Breast epithelium (tissue), 4 donors: Measurements from ENCODE around the gene OVOL1. TPM values are rescaled to one million over a fixed set of nuclear protein-coding genes. Genes with fewer than 3 reads are reported as not detected.

Experiments
- DNase-seq, 2 donors: peaks; one replicate each; pipeline ENCODE4 v3.0.0-alpha.2; 2019; ENCODE audit warnings: low spot score in 2 of 2
- H3K27ac ChIP-seq, 2 donors: fragments of 200-600 bp; sonication (generic) in 1 of 2; one replicate each; pipeline ENCODE4 v1.5.1; 2016 to 2019; ENCODE audit warnings: mild to moderate bottlenecking in 1 of 2
- H3K27me3 ChIP-seq, 2 donors: fragments of 200-600 bp; sonication (generic) in 1 of 2; one replicate each; pipeline versions ENCODE4 v1.5.1 to v1.6.0; 2017 to 2019; ENCODE audit warnings: control low read depth in 1 of 2, mild to moderate bottlenecking in 1 of 2
- H3K36me3 ChIP-seq: fragments of 200-600 bp; one replicate; pipeline ENCODE4 v1.5.1; 2019
- H3K4me1 ChIP-seq, 2 donors: fragments of 200-600 bp; sonication (generic); one replicate each; pipeline ENCODE4 v1.5.1; 2016 to 2019; ENCODE audit warnings: control low read depth in 1 of 2
- H3K4me3 ChIP-seq, 3 donors: fragments of 200-600 bp; sonication (generic); 1 replicate in 2 of 3; 2 replicates in 1 of 3; pipeline ENCODE4 v1.5.1; 2016 to 2019; ENCODE audit warnings: mild to moderate bottlenecking in 3 of 3, moderate library complexity in 2 of 3
- H3K9me3 ChIP-seq, 2 donors: fragments of 200-600 bp; sonication (generic) in 1 of 2; one replicate each; pipeline ENCODE4 v1.5.1; 2016 to 2019; ENCODE audit warnings: control low read depth in 1 of 2
- CTCF ChIP-seq, 3 donors: fragments of 450-650 bp; IDR thresholded peaks; one replicate each; pipeline ENCODE4 v1.5.1; 2016 to 2017; ENCODE audit warnings: antibody characterized with exemption in 3 of 3, mild to moderate bottlenecking in 3 of 3, moderate library complexity in 3 of 3
- POLR2A ChIP-seq: fragments of 450-650 bp; IDR thresholded peaks from one replicate; pipeline ENCODE4 v1.6.1; 2016; ENCODE audit warnings: antibody characterized with exemption, mild to moderate bottlenecking, moderate library complexity
- POLR2AphosphoS5 ChIP-seq, 3 donors: sonication (generic); formaldehyde crosslinking; IDR thresholded peaks; one replicate each; pipeline ENCODE4 v1.6.1; 2017; ENCODE audit warnings: antibody characterized with exemption in 3 of 3
- intact Hi-C: fragments of 100-400 bp; cut with DNase I; formaldehyde crosslinking; loops from one replicate; pipeline ENCODE4 v1.15.1; 2023; ENCODE audit warnings: low total_unique reads
- total RNA-seq, 3 donors: library from RNA; depleted of rRNA; stranded (reverse); fragments of >200 nt; gene quantifications; one replicate each; pipeline ENCODE4 v1.1.0, GENCODE V29; 2016

OVOL1 gene
- total RNA-seq, 3 donors from 2014 or later: 3.6 to 5.1 TPM; not detected in 1

GRCh38 chr11:65791719-65792213 lies 4.9 kb downstream of the OVOL1 start:
- Histone ChIP-seq H3K9me3 (no peaks in the 10 kb centered on the region), H3K27ac (peak overlapping the region; percentile 77 to 83), H3K36me3 (no peaks in the 10 kb centered on the region), H3K27me3 (peaks cover 0 to 3% of the 10 kb centered on the region in 2 donors), H3K4me3 (peak overlapping the region in 1 of 3 donors; percentile 15), H3K4me1 (peaks cover 0 to 24% of the 10 kb centered on the region in 2 donors)
- TF ChIP-seq POLR2AphosphoS5 (IDR thresholded peaks at IDR 0.05): peak in 1 of 3 donors; percentile 34
- TF ChIP-seq POLR2A: no peak
- DNase-seq: peak in 1 of 2 donors; percentile 77
- intact Hi-C loops: no loop called here

DNA sequence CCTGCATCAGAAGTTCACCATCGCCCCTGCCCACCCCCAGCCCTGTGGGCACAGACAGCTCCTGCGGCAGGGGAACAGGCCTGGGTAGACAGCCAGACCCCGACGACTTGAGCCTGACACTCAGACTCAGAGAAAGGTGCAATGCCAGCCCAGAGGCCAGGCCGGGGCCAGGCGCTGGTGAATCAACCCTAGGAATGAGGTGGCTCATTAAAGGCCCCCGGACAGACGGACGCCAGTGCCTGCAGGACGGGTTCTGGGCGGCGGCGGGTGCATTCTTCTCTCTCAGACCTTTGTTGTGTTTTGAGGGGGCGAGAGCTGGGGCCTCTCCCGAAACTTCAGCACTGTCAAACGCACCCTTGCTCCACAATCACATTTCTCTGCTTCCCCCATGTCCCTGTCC lies 5.6 kb downstream of the OVOL1 start:
- no peaks in the 10 kb centered on the region for H3K36me3 ChIP-seq
- no peak for DNase-seq
- no peaks in the 10 kb centered on the region for H3K9me3 ChIP-seq
- H3K27ac ChIP-seq: peak overlapping the region; percentile 77 to 83
- intact Hi-C loops: no loop called here
- TF ChIP-seq POLR2A: no peak
- peaks cover 0 to 24% of the 10 kb centered on the region in 2 donors for H3K4me1 ChIP-seq
- H3K27me3 ChIP-seq: no peaks in the 10 kb centered on the region
- H3K4me3 ChIP-seq: no peak overlapping the region

GRCh38 chr11:65793144-65793581 lies 6.3 kb downstream of the OVOL1 start:
- intact Hi-C loops: no loop called here
- no peak for TF ChIP-seq POLR2AphosphoS5 (IDR thresholded peaks at IDR 0.05)
- TF ChIP-seq POLR2A: no peak
- TF ChIP-seq CTCF (IDR thresholded peaks at IDR 0.05): no peak
- Histone ChIP-seq H3K9me3 (no peaks in the 10 kb centered on the region), H3K4me3 (no peak overlapping the region), H3K4me1 (peaks cover 0 to 24% of the 10 kb centered on the region in 2 donors), H3K36me3 (no peaks in the 10 kb centered on the region), H3K27ac (peak overlapping the region; percentile 77 to 83), H3K27me3 (no peaks in the 10 kb centered on the region)
- peak; percentile 87 to 89 for DNase-seq

DNA sequence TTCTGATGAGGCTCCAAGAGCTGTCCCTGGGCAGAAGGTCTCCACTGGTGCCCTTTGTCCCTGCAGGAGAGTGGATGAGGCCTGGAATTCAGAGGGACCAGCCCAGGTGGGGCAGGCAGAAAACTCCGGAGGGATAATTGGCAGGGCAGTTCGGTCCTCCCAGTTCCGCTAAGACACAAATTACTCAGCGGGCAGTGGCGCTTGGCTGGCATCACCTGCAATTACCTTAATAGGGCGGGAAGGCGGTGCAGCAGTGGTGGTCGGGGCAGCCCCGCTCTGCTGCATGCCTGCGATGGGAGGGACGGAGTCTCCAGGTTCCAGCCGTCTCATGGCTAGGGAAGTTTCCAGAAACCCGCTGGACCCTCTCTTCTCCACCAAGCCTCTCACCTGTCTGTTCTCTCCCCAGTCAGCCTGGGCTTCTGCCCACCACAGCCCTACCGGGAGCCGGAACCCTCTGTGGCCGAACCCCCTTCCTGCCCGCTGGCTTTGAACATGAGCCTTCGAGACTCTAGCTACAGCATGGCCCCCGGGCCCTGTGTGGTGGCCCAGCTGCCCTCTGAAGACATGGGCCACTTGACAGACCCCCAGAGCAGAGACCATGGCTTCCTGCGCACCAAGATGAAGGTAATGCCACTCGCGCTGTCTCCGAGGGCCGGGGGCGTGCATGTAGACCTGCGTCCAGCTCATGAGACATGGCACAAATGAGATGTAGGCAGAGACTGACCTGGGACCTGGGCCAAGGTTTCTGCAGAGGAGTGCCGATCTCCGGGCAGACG lies 7.0 kb downstream of the OVOL1 start:
- no peak for DNase-seq

GRCh38 chr11:65794570-65795510 lies 8.0 kb downstream of the OVOL1 start:
- no peaks in the 10 kb centered on the region for H3K27me3 ChIP-seq
- H3K4me3 ChIP-seq: no peak overlapping the region
- no peak overlapping the region for H3K27ac ChIP-seq
- no peak for TF ChIP-seq CTCF (IDR thresholded peaks at IDR 0.05)
- no peak for TF ChIP-seq POLR2AphosphoS5 (IDR thresholded peaks at IDR 0.05)
- no peak for TF ChIP-seq POLR2A
- no peaks in the 10 kb centered on the region for H3K36me3 ChIP-seq
- intact Hi-C loops: no loop called here
- no peaks in the 10 kb centered on the region for H3K9me3 ChIP-seq
- DNase-seq: no peak
- peaks cover 0 to 20% of the 10 kb centered on the region in 2 donors for H3K4me1 ChIP-seq

More for the DNA sequence above, 7.0 kb downstream of the OVOL1 start:
- Histone ChIP-seq H3K27me3 (no peaks in the 10 kb centered on the region), H3K4me3 (no peak overlapping the region), H3K27ac (peak overlapping the region; percentile 77 to 83), H3K36me3 (no peaks in the 10 kb centered on the region), H3K4me1 (peaks cover 0 to 24% of the 10 kb centered on the region in 2 donors), H3K9me3 (no peaks in the 10 kb centered on the region)
- TF ChIP-seq CTCF (IDR thresholded peaks at IDR 0.05): no peak
- no peak for TF ChIP-seq POLR2A
- no peak for TF ChIP-seq POLR2AphosphoS5 (IDR thresholded peaks at IDR 0.05)
- intact Hi-C loops: no loop called here
